KOPT-K1 (cell line): Measurements from ENCODE around the gene GHR.

Source experiments
- H3K27ac ChIP-seq: fragments of 200-600 bp; sonication (generic); 2 replicates; pipeline ENCODE4 v1.5.1; 2016; ENCODE audit warnings: antibody characterized with exemption, mild to moderate bottlenecking, low read depth, low read length; ENCODE audit not compliant: poor library complexity, severe bottlenecking
- H3K36me3 ChIP-seq: fragments of 200-600 bp; sonication (generic); 2 replicates; pipeline ENCODE4 v1.5.1; 2017; ENCODE audit warnings: antibody characterized with exemption, mild to moderate bottlenecking, low read length, moderate library complexity; ENCODE audit not compliant: insufficient read depth
- H3K9me3 ChIP-seq: fragments of 200-600 bp; sonication (generic); 2 replicates; pipeline ENCODE4 v1.5.1; 2017; ENCODE audit warnings: antibody characterized with exemption, low read length, mild to moderate bottlenecking; ENCODE audit not compliant: insufficient read depth, poor library complexity, severe bottlenecking

The GHR gene

GRCh38 chr5:42492974-42493373 is 69.7 kb downstream of the GHR start:
- no peak overlapping the region for H3K27ac ChIP-seq
- H3K36me3 ChIP-seq = no peaks in the 10 kb centered on the region
- no peaks in the 10 kb centered on the region for H3K9me3 ChIP-seq

GRCh38 chr5:42494414-42494813 is 71.2 kb downstream of the GHR start:
- Histone ChIP-seq H3K27ac (no peak overlapping the region), H3K9me3 (no peaks in the 10 kb centered on the region), H3K36me3 (no peaks in the 10 kb centered on the region)

- Histone ChIP-seq H3K27ac (no peak overlapping the region), H3K36me3 (no peaks in the 10 kb centered on the region), H3K9me3 (no peaks in the 10 kb centered on the region)
Measured at GRCh38 chr5:42495914-42496313, 72.7 kb downstream of the GHR start.

GRCh38 chr5:42496397-42497156 is 73.3 kb downstream of the GHR start:
- no peaks in the 10 kb centered on the region for H3K36me3 ChIP-seq
- H3K9me3 ChIP-seq = no peaks in the 10 kb centered on the region
- H3K27ac ChIP-seq = no peak overlapping the region

GRCh38 chr5:42498000-42498399 is 74.8 kb downstream of the GHR start:
- H3K36me3 ChIP-seq = no peaks in the 10 kb centered on the region
- no peak overlapping the region for H3K27ac ChIP-seq
- no peaks in the 10 kb centered on the region for H3K9me3 ChIP-seq

- no peaks in the 10 kb centered on the region for H3K9me3 ChIP-seq
- H3K36me3 ChIP-seq = no peaks in the 10 kb centered on the region
- no peak overlapping the region for H3K27ac ChIP-seq
Measured at GRCh38 chr5:42499016-42499415, 75.8 kb downstream of the GHR start.

GRCh38 chr5:42500003-42500599 is 76.9 kb downstream of the GHR start:
- H3K27ac ChIP-seq = no peak overlapping the region
- H3K9me3 ChIP-seq = no peaks in the 10 kb centered on the region
- no peaks in the 10 kb centered on the region for H3K36me3 ChIP-seq

GRCh38 chr5:42502613-42503470 is 79.6 kb downstream of the GHR start:
- no peaks in the 10 kb centered on the region for H3K36me3 ChIP-seq
- no peak overlapping the region for H3K27ac ChIP-seq
- no peaks in the 10 kb centered on the region for H3K9me3 ChIP-seq

- no peaks in the 10 kb centered on the region for H3K9me3 ChIP-seq
- no peaks in the 10 kb centered on the region for H3K36me3 ChIP-seq
- no peak overlapping the region for H3K27ac ChIP-seq
Measured at GRCh38 chr5:42506662-42507061, 83.4 kb downstream of the GHR start.

- Histone ChIP-seq H3K9me3 (no peaks in the 10 kb centered on the region), H3K36me3 (no peaks in the 10 kb centered on the region), H3K27ac (no peak overlapping the region)
Measured at GRCh38 chr5:42507451-42508097, 84.3 kb downstream of the GHR start.

- H3K9me3 ChIP-seq = no peaks in the 10 kb centered on the region
- H3K36me3 ChIP-seq = no peaks in the 10 kb centered on the region
- H3K27ac ChIP-seq = no peak overlapping the region
Measured at GRCh38 chr5:42513246-42513645, 90.0 kb downstream of the GHR start.

GRCh38 chr5:42514754-42515153 is 91.5 kb downstream of the GHR start:
- no peak overlapping the region for H3K27ac ChIP-seq
- H3K36me3 ChIP-seq = no peaks in the 10 kb centered on the region
- H3K9me3 ChIP-seq = no peaks in the 10 kb centered on the region

GRCh38 chr5:42515504-42515903 is 92.3 kb downstream of the GHR start:
- Histone ChIP-seq H3K9me3 (no peaks in the 10 kb centered on the region), H3K36me3 (no peaks in the 10 kb centered on the region), H3K27ac (no peak overlapping the region)

- no peak overlapping the region for H3K27ac ChIP-seq
- no peaks in the 10 kb centered on the region for H3K36me3 ChIP-seq
- H3K9me3 ChIP-seq = no peaks in the 10 kb centered on the region
Measured at GRCh38 chr5:42516282-42517042, 93.2 kb downstream of the GHR start.
